RWPE2 (cell line): ENCODE data around the gene DRICH1.
"Not testable (repeated sequence)": the region's sequence is repeated elsewhere in the genome, so short reads cannot be mapped to it uniquely, and the experiment has no call there.

Experiments used
- ATAC-seq: fragments of 200-7000 bp; cut with Tn5 transposase; 3 replicates; pipeline ENCODE4 v1.9.1; 2021; ENCODE audit warnings: low read depth
- DNase-seq: peaks from one replicate; pipeline ENCODE4 v3.0.0-alpha.2; 2020; ENCODE audit warnings: low spot score
- H3K27ac ChIP-seq: fragments of 450-650 bp; 2 replicates; pipeline ENCODE4 v1.5.1; 2017; ENCODE audit warnings: mild to moderate bottlenecking; ENCODE audit not compliant: poor library complexity, severe bottlenecking
- H3K27me3 ChIP-seq: fragments of 250-450 bp; sonication (Bioruptor Pico); 2 replicates; pipeline ENCODE4 v1.5.1; 2021; ENCODE audit warnings: mild to moderate bottlenecking, moderate library complexity; ENCODE audit not compliant: insufficient read depth, poor library complexity, severe bottlenecking
- H3K36me3 ChIP-seq: fragments of 250-450 bp; sonication (Bioruptor Pico); 2 replicates; pipeline ENCODE4 v1.5.1; 2020; ENCODE audit warnings: low read depth, mild to moderate bottlenecking, moderate library complexity
- H3K4me1 ChIP-seq: fragments of 250-450 bp; sonication (Bioruptor Pico); 2 replicates; pipeline ENCODE4 v1.5.1; 2021; ENCODE audit warnings: mild to moderate bottlenecking, moderate library complexity; ENCODE audit not compliant: insufficient read depth, poor library complexity, severe bottlenecking
- H3K4me3 ChIP-seq: fragments of 250-450 bp; sonication (Bioruptor Pico); 2 replicates; pipeline ENCODE4 v1.5.1; 2021; ENCODE audit warnings: mild to moderate bottlenecking, moderate library complexity; ENCODE audit not compliant: severe bottlenecking
- H3K9me3 ChIP-seq: fragments of 250-450 bp; sonication (Bioruptor Pico); 2 replicates; pipeline ENCODE4 v1.5.1; 2021; ENCODE audit warnings: mild to moderate bottlenecking, moderate library complexity; ENCODE audit not compliant: severe bottlenecking
- TF ChIP-seq, protein P1 (sequence below): fragments of 450-650 bp; IDR thresholded peaks from one replicate; pipeline ENCODE4 v1.5.1; 2017; ENCODE audit warnings: mild to moderate bottlenecking, moderate library complexity; ENCODE audit not compliant: poor library complexity, severe bottlenecking

DRICH1 gene

DNA sequence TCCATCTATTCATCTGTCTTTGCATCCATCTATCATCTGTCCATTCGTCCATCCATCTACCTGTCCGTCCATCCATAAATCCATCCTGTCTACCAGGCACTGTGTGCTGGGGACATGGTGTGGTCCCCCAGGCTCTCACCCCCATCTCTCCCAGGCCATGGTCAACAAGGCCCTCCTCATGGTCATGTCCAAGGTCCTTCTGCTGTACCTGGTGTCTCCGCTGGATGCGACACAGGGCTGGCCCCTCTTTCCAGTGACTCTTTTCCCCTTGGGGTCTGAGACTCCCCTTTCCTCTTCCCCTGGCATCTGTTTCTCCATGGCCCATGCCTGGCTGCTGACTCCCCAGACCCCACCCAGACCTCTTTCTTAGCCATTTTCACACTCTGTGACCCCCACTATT lies 56.5 kb downstream of the DRICH1 start:
- DNase-seq: no peak
- no peak for ATAC-seq
- Histone ChIP-seq H3K4me3 (no peak overlapping the region), H3K9me3 (no peaks in the 10 kb centered on the region), H3K27me3 (no peaks in the 10 kb centered on the region), H3K27ac (no peak overlapping the region), H3K36me3 (no peaks in the 10 kb centered on the region), H3K4me1 (no peaks in the 10 kb centered on the region)
- TF ChIP-seq, protein P1, sequence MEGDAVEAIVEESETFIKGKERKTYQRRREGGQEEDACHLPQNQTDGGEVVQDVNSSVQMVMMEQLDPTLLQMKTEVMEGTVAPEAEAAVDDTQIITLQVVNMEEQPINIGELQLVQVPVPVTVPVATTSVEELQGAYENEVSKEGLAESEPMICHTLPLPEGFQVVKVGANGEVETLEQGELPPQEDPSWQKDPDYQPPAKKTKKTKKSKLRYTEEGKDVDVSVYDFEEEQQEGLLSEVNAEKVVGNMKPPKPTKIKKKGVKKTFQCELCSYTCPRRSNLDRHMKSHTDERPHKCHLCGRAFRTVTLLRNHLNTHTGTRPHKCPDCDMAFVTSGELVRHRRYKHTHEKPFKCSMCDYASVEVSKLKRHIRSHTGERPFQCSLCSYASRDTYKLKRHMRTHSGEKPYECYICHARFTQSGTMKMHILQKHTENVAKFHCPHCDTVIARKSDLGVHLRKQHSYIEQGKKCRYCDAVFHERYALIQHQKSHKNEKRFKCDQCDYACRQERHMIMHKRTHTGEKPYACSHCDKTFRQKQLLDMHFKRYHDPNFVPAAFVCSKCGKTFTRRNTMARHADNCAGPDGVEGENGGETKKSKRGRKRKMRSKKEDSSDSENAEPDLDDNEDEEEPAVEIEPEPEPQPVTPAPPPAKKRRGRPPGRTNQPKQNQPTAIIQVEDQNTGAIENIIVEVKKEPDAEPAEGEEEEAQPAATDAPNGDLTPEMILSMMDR: no peak

DNA sequence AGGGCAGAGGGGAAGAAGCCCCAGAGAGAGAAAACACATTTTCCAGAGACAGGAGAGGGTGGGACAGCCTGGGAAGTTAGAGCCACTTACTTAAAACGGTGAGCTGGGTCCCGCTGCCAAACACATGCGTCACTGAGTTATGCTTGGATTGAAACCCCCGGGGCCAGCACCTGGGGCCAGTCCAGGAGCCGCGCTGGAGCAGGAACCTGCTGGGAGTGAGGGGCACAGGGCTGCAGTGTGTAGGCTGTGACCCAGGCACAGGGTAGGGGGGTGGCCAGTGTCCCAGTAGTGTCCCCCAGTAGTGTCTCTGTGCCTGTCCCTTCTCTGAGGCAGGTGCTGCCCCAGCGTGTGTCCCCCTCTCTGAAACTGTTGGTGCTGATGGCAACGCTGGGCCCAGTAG lies 57.2 kb downstream of the DRICH1 start:
- no peak overlapping the region for H3K27ac ChIP-seq
- TF ChIP-seq, protein P1: no peak
- ATAC-seq: no peak

DNA sequence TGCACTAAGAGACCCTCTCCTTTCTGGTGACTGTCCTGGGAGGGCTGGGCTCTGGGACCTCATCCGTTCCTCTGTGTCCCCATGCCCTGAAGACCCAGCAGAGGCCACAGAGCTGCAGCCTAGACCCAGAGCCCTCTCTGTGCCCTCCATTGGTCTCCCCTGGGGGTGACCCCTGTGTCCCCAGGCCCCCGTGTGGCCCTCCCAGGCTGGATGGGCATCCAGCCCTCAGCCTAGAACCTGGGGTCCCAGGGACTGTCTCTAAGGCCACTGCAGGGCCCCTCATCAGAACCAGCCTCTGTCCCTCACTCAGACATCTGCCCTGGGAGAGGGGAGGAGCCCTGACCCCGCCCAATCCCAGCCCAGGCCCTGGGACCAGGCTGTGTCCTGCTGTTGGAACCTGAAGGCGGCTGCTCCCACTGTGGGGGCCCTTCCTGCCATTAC lies 57.7 kb downstream of the DRICH1 start:
- TF ChIP-seq, protein P1: no peak
- no peak for ATAC-seq

More for the DNA sequence above, 57.2 kb downstream of the DRICH1 start:
- no peak overlapping the region for H3K4me3 ChIP-seq
- H3K4me1 ChIP-seq: no peaks in the 10 kb centered on the region
- H3K36me3 ChIP-seq: no peaks in the 10 kb centered on the region
- H3K9me3 ChIP-seq: no peaks in the 10 kb centered on the region
- no peak for DNase-seq
- H3K27me3 ChIP-seq: no peaks in the 10 kb centered on the region

DNA sequence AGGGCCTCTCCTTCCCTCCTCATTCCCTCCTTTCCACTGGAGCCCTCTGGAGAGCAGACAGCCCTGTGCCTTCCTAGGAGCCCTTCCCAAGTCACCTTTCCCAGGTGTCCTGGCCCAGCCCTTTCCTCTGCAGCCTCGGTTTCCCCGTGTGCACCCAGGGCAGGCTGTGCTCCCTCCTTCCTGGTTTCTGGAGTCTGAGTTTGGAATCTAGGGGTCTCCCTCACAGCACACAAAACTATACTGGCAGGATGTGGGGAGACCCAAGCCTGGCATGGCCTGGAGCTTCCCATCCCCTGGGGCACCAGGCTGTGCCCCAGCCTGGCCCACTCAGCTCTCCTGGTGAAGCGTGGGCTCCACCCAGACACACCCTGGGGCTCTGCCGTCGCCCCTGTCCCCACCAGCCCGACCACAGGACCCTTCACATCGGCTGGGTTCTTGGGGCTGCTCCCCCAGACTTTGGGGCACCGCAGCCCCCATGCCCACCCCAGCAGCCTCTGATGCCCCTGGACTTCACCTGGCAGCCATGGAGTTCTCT lies 58.4 kb downstream of the DRICH1 start:
- H3K4me3 ChIP-seq, ATAC-seq, H3K4me1 ChIP-seq, H3K36me3 ChIP-seq, H3K27ac ChIP-seq, H3K9me3 ChIP-seq, DNase-seq, H3K27me3 ChIP-seq: not testable (repeated sequence)

More for the DNA sequence above, 57.7 kb downstream of the DRICH1 start:
- DNase-seq: no peak
- Histone ChIP-seq H3K4me3 (no peak overlapping the region), H3K36me3 (no peaks in the 10 kb centered on the region), H3K27me3 (no peaks in the 10 kb centered on the region), H3K27ac (no peak overlapping the region), H3K9me3 (no peaks in the 10 kb centered on the region), H3K4me1 (no peaks in the 10 kb centered on the region)

DNA sequence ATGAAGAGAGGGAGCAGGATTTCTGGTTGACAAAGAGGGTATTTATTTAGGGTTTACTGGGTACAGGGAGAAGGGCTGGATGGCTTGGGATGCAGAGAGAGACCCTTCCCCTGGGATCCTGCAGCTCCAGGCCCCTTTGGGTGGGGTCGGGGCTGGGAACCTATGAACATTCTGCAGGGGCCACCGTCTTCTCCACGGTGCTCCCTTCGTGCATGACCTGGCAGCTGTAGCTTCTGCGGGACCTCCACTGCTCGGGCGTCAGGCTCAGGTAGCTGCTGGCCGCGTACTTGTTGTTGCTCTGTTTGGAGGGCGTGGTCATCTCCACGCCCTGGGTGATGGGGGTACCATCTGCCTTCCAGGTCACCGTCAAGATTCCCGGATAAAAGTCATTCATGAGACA lies 59.0 kb downstream of the DRICH1 start:
- DNase-seq, H3K27ac ChIP-seq, H3K4me3 ChIP-seq, ATAC-seq, H3K36me3 ChIP-seq, H3K9me3 ChIP-seq, H3K4me1 ChIP-seq, H3K27me3 ChIP-seq: not testable (repeated sequence)

DNA sequence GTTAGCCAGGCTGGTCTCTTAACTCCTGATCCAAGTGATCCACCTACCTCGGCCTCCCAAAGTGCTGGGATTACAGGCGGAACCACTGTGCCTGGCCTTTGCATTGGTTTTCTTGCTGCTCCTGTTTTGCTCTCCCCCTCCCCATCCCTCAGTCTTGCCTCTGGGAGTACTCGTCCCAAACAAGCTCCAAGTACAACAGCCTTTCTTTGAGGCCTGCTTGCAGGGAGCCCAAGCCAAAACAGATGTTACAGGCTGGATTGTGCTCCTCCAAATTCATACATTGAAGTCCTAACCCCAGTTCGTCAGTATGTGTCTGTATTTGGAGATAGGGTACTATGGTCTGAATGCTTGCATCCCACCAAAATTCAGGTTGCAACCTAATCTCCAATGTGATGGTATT lies 60.6 kb downstream of the DRICH1 start:
- Histone ChIP-seq H3K36me3 (no peaks in the 10 kb centered on the region), H3K27me3 (peaks cover 11% of the 10 kb centered on the region), H3K4me3 (no peak overlapping the region), H3K27ac (no peak overlapping the region), H3K4me1 (no peaks in the 10 kb centered on the region), H3K9me3 (no peaks in the 10 kb centered on the region)
- ATAC-seq (no peak), DNase-seq (no peak)
- TF ChIP-seq, protein P1: no peak
